ENCODE data around the gene CRYBA4.
"Not testable (repeated sequence)": the region's sequence is repeated elsewhere in the genome, so short reads cannot be mapped to it uniquely, and the experiment has no call there.

The CRYBA4 gene

GRCh38 chr22:26593763-26594162, 28.0 kb upstream of the CRYBA4 start:
- DNase-seq (ENCODE audit: low read depth in 1 of 2, low spot score in 1 of 2): no peak

- no peak for DNase-seq (ENCODE audit: low read depth in 1 of 2, low spot score in 1 of 2)
Observed at GRCh38 chr22:26597026-26597425, 24.7 kb upstream of the CRYBA4 start.

GRCh38 chr22:26597480-26597879, 24.3 kb upstream of the CRYBA4 start:
- no peak for DNase-seq (ENCODE audit: low read depth in 1 of 2, low spot score in 1 of 2)

- DNase-seq (ENCODE audit: low read depth in 1 of 2, low spot score in 1 of 2): no peak
Observed at GRCh38 chr22:26599505-26599904, 22.3 kb upstream of the CRYBA4 start.

GRCh38 chr22:26601726-26602125, 20.0 kb upstream of the CRYBA4 start:
- DNase-seq (ENCODE audit: low read depth in 1 of 2, low spot score in 1 of 2): no peak

GRCh38 chr22:26602127-26602526, 19.6 kb upstream of the CRYBA4 start:
- DNase-seq (ENCODE audit: low read depth in 1 of 2, low spot score in 1 of 2): no peak

- no peak for DNase-seq (ENCODE audit: low read depth in 1 of 2, low spot score in 1 of 2)
Observed at GRCh38 chr22:26604368-26604767, 17.4 kb upstream of the CRYBA4 start.

- DNase-seq (ENCODE audit: low read depth in 1 of 2, low spot score in 1 of 2): no peak
Observed at GRCh38 chr22:26606611-26607010, 15.2 kb upstream of the CRYBA4 start.

GRCh38 chr22:26608129-26608528, 13.6 kb upstream of the CRYBA4 start:
- no peak for DNase-seq (ENCODE audit: low read depth in 1 of 2, low spot score in 1 of 2)

GRCh38 chr22:26609287-26609686, 12.5 kb upstream of the CRYBA4 start:
- DNase-seq (ENCODE audit: low read depth in 1 of 2, low spot score in 1 of 2): no peak

- no peak for DNase-seq (ENCODE audit: low read depth in 1 of 2, low spot score in 1 of 2)
Observed at GRCh38 chr22:26610072-26610958, 11.4 kb upstream of the CRYBA4 start.

- DNase-seq (ENCODE audit: low read depth in 1 of 2, low spot score in 1 of 2): no peak
Observed at GRCh38 chr22:26610996-26611395, 10.8 kb upstream of the CRYBA4 start.

- DNase-seq (ENCODE audit: low read depth in 1 of 2, low spot score in 1 of 2): no peak
Observed at GRCh38 chr22:26612652-26613051, 9.1 kb upstream of the CRYBA4 start.

- DNase-seq (ENCODE audit: low read depth in 1 of 2, low spot score in 1 of 2): not testable (repeated sequence)
Observed at GRCh38 chr22:26613753-26614152, 8.0 kb upstream of the CRYBA4 start.

GRCh38 chr22:26614322-26614721, 7.4 kb upstream of the CRYBA4 start:
- no peak for DNase-seq (ENCODE audit: low read depth in 1 of 2, low spot score in 1 of 2)

- no peak for DNase-seq (ENCODE audit: low read depth in 1 of 2, low spot score in 1 of 2)
Observed at GRCh38 chr22:26615149-26615548, 6.6 kb upstream of the CRYBA4 start.

GRCh38 chr22:26615830-26616435, 5.8 kb upstream of the CRYBA4 start:
- no peak for DNase-seq (ENCODE audit: low read depth in 1 of 2, low spot score in 1 of 2)

GRCh38 chr22:26616650-26617049, 5.1 kb upstream of the CRYBA4 start:
- no peak for DNase-seq (ENCODE audit: low read depth in 1 of 2, low spot score in 1 of 2)

- no peak for DNase-seq (ENCODE audit: low read depth in 1 of 2, low spot score in 1 of 2)
Observed at GRCh38 chr22:26617271-26618199, 4.2 kb upstream of the CRYBA4 start, which contains the start of gene CRYBB1. TSS of gene CRYBB1 (minus strand) at chr22:26618027. CDS start at chr22:26616319, 1,708 bp downstream.

- no peak for DNase-seq (ENCODE audit: low read depth in 1 of 2, low spot score in 1 of 2)
Observed at GRCh38 chr22:26618455-26618854, 3.3 kb upstream of the CRYBA4 start.

GRCh38 chr22:26619510-26619909, 2.3 kb upstream of the CRYBA4 start:
- no peak for DNase-seq (ENCODE audit: low read depth in 1 of 2, low spot score in 1 of 2)
